ENCODE data around the gene SYS1.

DNA sequence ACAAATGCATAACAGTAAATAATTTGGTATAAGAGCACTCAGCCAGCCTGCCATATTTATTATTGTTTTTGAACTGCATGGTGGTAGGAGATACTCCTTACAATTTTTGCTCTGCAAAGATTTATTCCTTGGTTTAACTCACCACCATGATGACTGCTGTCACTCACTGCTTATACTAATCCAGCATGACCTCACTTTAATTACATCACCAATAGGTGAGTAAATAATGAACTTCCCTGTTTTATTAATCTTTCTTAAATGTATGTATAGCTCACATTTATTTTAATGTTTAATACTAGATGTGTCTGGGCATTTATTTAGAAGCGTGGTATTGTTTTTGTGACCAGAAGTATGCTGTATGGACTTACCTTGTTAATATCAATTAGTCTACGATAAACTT, 28.0 kb downstream of the SYS1 start:
- TF ChIP-seq EP300 (IDR thresholded peaks at IDR 0.05) = no peak
- TF ChIP-seq, protein P1, sequence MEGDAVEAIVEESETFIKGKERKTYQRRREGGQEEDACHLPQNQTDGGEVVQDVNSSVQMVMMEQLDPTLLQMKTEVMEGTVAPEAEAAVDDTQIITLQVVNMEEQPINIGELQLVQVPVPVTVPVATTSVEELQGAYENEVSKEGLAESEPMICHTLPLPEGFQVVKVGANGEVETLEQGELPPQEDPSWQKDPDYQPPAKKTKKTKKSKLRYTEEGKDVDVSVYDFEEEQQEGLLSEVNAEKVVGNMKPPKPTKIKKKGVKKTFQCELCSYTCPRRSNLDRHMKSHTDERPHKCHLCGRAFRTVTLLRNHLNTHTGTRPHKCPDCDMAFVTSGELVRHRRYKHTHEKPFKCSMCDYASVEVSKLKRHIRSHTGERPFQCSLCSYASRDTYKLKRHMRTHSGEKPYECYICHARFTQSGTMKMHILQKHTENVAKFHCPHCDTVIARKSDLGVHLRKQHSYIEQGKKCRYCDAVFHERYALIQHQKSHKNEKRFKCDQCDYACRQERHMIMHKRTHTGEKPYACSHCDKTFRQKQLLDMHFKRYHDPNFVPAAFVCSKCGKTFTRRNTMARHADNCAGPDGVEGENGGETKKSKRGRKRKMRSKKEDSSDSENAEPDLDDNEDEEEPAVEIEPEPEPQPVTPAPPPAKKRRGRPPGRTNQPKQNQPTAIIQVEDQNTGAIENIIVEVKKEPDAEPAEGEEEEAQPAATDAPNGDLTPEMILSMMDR (IDR thresholded peaks at IDR 0.05) = no peak

Measured in esophagus muscularis mucosa (tissue), 3 donors.